Lower leg skin (tissue), 4 donors: Measurements from ENCODE around the gene TLK2. TPM values are rescaled to one million over a fixed set of nuclear protein-coding genes. Genes with fewer than 3 reads are reported as not detected.

Experiments
- DNase-seq, 2 donors: peaks; one replicate each; pipeline ENCODE4 v3.0.0-alpha.2; 2019; ENCODE audit warnings: low spot score in 2 of 2
- H3K4me3 ChIP-seq: fragments of 200-600 bp; sonication (generic); 2 replicates; pipeline ENCODE4 v1.5.1; 2017; ENCODE audit warnings: mild to moderate bottlenecking, low read depth; ENCODE audit not compliant: poor library complexity, severe bottlenecking
- POLR2A ChIP-seq, 2 donors: fragments of 450-650 bp; IDR thresholded peaks; one replicate each; pipeline ENCODE4 v1.6.1; 2016 to 2017; ENCODE audit warnings: antibody characterized with exemption in 2 of 2, mild to moderate bottlenecking in 1 of 2, moderate library complexity in 1 of 2
- WGBS, 2 donors: methylation state at CpG; one replicate each; pipeline ENCODE4 v1.1.5; 2018; 5-methylcytosine and 5-hydroxymethylcytosine counted together
- intact Hi-C: fragments of 100-400 bp; cut with DNase I; formaldehyde crosslinking; loops from one replicate; pipeline ENCODE4 v1.15.0; 2023; ENCODE audit warnings: low total_unique reads
- total RNA-seq, 4 donors: library from RNA; depleted of rRNA; stranded (reverse); fragments of >200 nt; gene quantifications; one replicate each; pipeline ENCODE4 v1.1.0, GENCODE V29; 2016
- TF ChIP-seq, protein P1 (sequence below), 3 donors: fragments of 450-650 bp; IDR thresholded peaks; one replicate each; pipeline ENCODE4 v1.5.1; 2016; ENCODE audit warnings: antibody characterized with exemption in 3 of 3, mild to moderate bottlenecking in 3 of 3, moderate library complexity in 2 of 3

Gene TLK2
- total RNA-seq, 4 donors from 2014 or later, result 28.2 to 40.2 (median 36.0) TPM

DNA sequence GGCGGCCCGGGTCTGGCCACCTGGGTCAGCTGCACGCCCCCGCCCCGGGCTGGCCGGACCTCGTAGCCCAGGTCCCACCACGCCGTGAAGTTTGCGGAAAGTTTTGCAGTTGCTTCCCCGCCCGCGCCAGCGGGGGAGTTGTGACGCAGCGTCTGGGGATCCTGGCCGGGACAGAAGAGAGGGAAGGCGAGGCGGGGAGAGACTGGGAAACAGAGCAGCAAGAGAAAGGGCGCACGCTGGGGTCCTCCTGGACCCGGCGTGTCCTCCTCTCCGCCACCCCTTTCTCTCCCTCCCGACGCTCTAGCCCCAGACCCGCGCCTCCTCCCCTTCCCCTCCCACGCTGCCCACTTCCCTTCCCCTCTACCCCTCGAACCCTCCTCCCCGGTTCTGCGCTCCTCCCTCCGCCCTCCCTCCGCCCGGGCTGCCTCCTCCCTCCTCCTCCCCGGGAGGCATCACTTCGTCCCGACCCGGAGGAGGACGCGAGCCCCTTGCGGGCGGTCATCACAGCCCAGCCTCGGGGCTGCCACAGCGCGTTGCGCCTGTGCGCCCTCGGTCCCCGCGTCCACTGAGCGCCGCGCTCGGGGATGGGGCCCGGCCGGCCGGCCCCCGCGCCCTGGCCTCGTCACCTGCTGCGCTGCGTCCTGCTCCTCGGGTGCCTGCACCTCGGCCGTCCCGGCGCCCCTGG, 148.7 kb downstream of the TLK2 start, which contains the start of gene MRC2:
Gene MRC2 (plus strand): TSS at position 452 of the 685 bp plus-strand sequence. CDS start 133 bp downstream, at position 585.
- intact Hi-C loops, result no loop called here
- TF ChIP-seq, protein P1, sequence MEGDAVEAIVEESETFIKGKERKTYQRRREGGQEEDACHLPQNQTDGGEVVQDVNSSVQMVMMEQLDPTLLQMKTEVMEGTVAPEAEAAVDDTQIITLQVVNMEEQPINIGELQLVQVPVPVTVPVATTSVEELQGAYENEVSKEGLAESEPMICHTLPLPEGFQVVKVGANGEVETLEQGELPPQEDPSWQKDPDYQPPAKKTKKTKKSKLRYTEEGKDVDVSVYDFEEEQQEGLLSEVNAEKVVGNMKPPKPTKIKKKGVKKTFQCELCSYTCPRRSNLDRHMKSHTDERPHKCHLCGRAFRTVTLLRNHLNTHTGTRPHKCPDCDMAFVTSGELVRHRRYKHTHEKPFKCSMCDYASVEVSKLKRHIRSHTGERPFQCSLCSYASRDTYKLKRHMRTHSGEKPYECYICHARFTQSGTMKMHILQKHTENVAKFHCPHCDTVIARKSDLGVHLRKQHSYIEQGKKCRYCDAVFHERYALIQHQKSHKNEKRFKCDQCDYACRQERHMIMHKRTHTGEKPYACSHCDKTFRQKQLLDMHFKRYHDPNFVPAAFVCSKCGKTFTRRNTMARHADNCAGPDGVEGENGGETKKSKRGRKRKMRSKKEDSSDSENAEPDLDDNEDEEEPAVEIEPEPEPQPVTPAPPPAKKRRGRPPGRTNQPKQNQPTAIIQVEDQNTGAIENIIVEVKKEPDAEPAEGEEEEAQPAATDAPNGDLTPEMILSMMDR (IDR thresholded peaks at IDR 0.05), result no peak
- TF ChIP-seq POLR2A (IDR thresholded peaks at IDR 0.05), result no peak
- DNase-seq, result peak in 1 of 2 donors; percentile 92
- 0 to 2% methylated on average over 33 to 54 of the region's 68 CpGs for WGBS, 2 donors
- peak within 1 kb of the TSS; percentile 51 for H3K4me3 ChIP-seq

GRCh38 chr17:62627904-62628633, 149.4 kb downstream of the TLK2 start:
- TF ChIP-seq, protein P1 (IDR thresholded peaks at IDR 0.05), result no peak
- TF ChIP-seq POLR2A (IDR thresholded peaks at IDR 0.05), result no peak
- DNase-seq, result peak in 1 of 2 donors; percentile 92
- intact Hi-C loops, result no loop called here
- 0 to 2% methylated on average over 34 to 50 of the region's 61 CpGs for WGBS, 2 donors
- H3K4me3 ChIP-seq, result peak overlapping the region; percentile 51

DNA sequence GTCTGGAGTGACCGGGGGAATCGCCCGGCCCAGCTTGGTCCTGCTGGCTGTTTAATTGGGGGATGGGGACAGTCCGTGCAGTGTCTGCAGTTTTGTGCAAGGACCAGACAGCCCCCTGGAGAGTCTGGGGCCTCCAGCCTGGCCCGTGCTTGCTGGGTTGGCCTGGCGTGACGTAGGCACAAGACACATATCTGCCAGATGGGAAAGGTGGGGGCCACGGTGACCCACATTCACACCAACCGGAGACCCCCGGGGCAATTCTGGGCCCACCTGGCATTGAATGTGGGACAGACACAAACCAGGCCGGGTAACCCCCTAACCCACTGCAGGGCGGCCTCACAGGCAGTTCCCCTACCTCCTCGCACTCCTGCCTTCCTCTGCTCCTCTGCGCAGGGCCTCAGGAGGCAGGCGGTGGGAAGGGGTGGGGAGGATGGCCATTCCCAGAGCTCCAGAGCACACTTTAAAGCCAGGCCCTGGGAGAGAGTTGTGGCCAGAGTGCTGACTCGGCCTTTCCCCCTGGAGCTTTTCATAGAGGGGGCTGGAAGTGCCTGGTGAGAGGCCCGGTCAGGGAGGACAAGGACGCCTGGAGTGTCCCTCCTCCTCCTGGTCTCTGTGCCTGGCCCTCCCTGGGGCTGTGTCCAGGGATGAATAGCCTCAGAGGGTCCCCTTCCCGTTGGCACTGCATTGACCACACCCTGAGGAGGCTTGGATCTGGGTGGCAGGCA, 150.4 kb downstream of the TLK2 start:
- H3K4me3 ChIP-seq, result no peak overlapping the region
- WGBS, 2 donors, result 27 to 40% methylated on average over 19 of the region's 19 CpGs
- intact Hi-C loops, result no loop called here
- no peak for TF ChIP-seq POLR2A (IDR thresholded peaks at IDR 0.05)
- no peak for DNase-seq

DNA sequence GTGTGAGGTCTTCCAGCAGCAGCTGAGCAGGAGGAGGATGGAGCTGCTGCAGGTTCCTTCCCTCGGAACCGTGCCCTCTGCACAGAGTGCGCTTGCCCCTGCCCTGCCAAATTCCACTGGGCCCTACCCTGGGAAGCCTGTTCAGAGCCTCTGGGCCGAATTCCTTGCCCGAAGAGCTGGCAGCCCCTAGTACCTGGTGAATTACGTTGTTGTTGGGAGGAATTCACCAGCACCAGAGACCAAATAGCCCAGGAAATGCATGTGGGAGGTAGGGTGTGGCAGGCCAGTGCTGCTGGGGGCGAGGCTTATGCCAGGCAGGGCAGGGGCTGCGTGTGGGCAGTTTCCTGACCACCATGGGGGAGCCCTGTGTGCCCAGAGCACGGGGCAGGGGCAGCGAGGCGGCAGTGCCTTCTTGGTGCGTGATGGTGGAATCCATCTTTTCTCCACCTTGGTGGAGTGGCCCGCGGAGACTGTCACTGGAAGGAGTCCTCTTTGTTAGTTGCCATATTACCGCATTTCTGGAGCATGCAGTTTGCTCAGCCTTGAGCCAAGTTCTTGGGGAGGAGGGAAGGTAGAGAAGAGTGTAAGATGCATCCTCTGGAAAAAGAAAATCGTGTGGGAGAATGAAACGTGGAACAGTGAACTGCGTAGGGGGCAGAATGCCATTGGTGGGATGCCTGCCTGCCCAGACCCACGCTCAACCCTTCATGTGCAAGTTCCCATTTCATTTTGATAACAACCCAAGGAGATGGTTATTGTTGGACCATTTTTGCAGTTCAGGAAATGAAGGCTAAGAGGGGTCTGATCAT, 151.1 kb downstream of the TLK2 start:
- DNase-seq, result no peak
- 45 to 55% methylated on average over 18 to 19 of the region's 19 CpGs for WGBS, 2 donors
- intact Hi-C loops, result no loop called here
- no peak for TF ChIP-seq POLR2A (IDR thresholded peaks at IDR 0.05)
- TF ChIP-seq, protein P1 (IDR thresholded peaks at IDR 0.05), result no peak
- H3K4me3 ChIP-seq, result no peak overlapping the region

- intact Hi-C loops, result no loop called here
- TF ChIP-seq, protein P1 (IDR thresholded peaks at IDR 0.05), result no peak
- WGBS, 2 donors, result 64 to 69% methylated on average over 11 to 12 of the region's 12 CpGs
- no peak overlapping the region for H3K4me3 ChIP-seq
- DNase-seq, result no peak
Observed at GRCh38 chr17:62630365-62631085, 151.9 kb downstream of the TLK2 start.
